GM18519 (cell line): ENCODE measurements around the gene CDH4.
A peak's percentile ranks its signal among the peaks of the same experiment; 100 is the strongest.

ENCODE experiments used
- ATAC-seq: cut with Tn5 transposase; IDR thresholded peaks from one replicate; pipeline ENCODE4 v1.9.1; 2021; ENCODE audit warnings: mild to moderate bottlenecking, moderate library complexity; ENCODE audit not compliant: unreplicated experiment, low FRiP score

The CDH4 gene

DNA sequence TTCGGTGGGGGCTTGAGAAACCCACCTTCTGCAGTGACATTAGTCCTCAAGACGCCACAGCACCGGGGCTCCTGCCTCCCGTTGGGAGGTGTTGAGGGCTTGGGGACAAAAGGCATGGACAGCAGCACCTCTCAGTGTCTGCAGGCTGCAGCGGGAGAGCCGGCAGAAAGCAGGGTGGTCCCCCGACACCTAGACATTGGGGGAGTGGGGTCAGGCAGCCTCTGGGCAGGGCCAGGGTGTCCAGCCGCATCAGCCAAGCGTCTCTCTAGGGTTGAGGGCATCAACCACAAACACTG lies 549.0 kb downstream of the CDH4 start:
- no peak for ATAC-seq

DNA sequence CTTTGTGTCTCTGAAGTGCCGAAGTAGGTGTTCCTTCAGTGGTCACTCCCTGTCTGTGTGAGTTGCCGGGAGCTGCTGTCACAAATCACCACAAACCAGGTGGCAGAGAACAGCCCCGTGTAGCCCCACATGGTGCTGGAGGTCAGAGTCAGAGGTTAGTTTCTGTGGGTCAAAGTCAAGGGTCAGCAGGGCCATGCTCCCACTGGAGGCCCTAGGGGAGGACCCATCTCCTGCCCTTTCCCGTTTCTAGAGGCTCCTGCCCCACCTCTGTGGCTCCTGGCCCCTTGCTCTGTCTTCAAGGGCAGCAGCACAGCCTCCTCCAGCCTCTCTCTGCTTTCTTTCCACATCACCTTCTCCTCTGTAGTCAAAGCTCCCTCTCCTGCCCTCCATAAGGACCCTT lies 549.4 kb downstream of the CDH4 start:
- ATAC-seq = no peak

DNA sequence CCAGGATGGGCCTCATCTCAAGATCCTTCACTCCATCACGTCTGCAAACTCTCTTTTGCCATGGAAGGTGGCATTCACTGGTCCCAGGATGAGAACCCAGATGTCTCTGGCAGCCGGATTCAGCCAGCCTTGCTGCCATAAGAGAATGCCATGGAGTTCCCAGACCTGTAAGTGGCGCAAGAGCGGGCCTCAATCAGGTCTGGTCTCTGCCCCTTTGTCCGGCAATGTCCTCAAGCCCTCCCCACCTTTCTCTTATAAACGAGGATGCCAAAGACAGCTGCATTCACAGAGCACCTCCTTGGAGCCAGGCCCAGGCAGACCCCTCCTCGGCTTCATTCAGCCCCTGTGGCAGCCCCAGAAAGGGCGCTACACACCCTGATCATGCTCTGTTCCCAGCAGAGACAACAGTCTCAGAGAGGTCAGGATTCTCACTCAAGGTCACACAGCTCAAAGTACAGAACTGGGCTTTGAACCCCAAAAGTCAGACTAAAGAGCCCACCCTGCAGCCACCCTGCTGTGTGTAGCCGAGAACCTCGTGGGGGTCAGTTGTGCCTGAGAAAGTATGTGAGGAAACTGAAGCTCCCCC lies 549.9 kb downstream of the CDH4 start:
- no peak for ATAC-seq

DNA sequence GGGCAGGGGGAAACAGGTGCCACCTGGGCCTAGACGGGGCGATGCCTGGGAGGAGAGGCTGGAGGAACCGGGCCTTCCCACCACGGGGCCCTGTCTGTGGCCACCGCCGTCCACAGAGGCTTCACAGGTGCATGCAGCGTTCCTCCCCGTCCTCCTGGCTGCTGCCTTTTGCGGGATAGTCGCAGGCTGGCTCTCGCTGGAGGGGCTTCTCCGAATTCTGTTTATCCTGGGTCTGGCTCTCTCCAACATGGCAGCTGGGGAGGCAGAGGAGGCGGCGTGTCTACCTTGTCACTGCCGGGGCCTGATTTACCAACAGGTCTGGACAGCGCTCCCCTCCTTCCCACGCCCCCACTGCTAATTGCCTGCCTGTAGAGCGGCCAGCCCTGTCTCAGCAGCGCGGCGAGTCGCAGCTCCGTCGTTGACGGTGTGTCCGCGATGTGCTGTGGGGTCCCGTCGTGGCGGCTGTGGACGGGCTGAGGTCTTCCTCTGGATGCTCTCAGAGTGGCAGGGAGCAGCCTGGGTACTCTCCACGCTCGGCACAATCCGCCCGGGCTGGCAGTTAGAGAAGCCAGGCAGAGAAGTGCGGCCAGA lies 550.8 kb downstream of the CDH4 start:
- no peak for ATAC-seq

DNA sequence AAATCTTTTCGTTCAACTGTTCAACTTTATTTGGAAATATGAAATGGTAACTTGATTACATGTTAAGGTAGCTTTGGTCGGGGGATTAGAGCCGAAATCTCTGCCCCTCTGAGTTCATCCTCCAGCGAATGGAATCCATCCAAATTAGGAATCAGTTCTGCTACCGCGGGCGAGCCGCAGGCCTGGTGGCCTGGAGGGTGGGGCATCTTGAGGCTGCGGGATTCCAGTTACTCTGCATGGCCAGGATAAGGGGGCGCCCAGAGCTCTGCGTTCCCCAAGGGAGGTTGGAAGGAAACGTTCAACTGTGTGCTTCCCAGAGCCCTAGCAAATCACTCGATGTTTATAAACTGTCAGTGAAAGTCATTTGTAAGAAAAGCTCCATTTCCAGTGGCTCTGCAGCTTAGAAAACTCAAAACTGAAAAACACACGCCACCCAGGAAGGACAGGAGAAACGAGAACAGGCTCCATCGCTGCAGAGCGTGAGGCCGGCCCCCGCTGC lies 551.4 kb downstream of the CDH4 start:
- no peak for ATAC-seq

DNA sequence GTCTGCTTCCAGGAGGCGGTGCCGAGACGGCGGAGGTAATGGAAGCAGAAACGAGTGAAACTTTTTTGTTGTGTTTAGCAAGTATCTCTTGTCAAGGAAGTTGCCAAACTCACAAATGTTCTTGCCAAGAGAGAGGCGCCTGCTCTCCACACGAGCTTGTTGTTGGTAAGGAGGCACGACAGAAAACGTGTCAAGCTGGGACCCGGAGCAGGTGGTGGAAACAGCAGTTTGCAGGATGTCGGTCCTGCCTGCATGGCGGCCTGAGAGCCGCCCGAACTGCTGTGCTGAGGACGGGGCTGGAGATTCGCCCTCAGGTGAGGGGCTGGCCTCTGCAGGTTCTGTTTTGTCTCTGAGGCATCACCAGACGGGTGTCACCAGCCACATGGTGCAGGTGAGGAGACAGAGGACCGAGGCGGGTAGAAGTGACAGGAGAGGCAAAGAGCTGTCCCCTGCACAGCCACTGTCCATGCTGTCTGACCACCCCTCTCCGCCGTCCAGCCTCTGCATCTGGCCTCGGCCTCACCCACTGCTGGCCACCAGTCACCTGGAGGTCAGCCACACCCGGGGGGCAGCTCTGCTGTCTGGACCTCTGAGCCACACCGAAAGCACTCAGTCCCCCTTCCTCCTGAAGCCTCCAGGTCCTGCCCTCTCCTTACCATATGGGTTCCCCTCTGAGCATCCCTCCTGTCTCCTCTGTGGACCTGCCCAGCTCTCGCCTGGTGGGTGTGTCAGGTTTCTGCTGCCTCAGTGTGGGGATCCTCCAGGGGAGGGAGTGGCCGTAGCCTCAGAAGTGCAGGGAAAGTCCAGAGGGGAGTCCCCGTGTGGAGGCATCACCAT lies 552.1 kb downstream of the CDH4 start:
- ATAC-seq = no peak

DNA sequence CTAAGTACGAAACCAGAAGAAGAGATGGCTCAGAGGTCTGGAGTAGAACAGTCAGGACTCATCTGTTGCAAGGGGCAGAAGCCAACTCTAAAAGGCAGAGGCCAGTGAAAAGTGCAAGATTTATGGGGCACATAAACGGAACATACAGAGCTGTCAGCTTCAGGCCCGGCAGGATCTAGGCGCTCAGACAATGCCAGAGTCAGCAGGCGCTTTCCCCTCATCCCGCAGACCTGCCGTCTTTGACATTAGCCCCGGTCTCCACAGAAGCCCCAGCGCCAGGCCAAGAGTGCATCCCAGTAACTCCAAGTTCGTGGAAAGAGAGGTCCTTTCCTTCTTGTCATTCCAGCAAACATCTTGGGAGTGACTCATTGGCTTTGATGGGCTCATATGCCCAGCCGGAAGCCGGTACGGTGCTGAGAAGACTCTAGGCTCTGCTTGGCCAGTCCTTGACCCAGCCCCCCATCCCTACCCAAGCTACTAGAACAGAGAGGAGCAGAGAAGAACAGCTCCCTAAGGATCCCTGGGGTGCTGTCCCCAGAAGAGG lies 552.8 kb downstream of the CDH4 start:
- peak; percentile 53 for ATAC-seq

DNA sequence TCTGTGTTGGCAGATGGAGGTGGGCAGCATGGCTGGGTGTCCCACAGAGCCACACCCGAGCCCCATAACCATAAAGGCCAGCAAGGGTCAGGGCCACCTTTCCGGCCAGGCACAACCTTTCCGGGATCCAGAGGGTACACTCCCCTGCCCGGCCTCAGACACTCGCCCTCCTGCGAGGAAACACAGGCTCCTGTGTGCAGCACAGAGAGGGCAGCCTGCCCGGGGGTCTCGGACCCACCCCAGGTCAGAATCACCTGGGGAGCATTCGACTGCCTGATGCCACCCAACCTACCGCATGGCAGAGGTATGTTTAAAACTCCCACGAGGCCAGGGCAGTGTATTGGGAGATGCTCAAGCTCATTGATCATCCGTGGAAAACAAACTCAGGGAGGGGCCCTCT lies 553.3 kb downstream of the CDH4 start:
- ATAC-seq = no peak

DNA sequence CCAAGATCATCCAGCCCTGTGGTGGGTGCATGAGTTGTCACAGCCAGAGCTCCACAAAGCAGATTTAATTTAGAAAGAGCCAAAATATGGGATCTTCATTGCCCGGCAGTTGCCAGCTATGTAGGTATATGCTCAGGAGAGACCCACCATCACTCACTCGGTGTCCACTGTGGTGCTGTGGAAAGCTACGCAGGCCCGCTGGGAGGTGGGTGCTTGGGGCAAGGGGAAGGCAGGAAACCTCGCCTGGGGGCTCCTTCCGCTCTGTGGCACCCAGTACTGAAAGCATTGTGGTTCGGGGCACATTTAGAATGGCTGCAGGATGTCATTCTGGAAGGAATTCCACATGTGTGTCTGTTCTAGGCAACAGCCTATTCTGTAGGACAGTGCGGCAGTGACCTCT lies 553.7 kb downstream of the CDH4 start:
- no peak for ATAC-seq

DNA sequence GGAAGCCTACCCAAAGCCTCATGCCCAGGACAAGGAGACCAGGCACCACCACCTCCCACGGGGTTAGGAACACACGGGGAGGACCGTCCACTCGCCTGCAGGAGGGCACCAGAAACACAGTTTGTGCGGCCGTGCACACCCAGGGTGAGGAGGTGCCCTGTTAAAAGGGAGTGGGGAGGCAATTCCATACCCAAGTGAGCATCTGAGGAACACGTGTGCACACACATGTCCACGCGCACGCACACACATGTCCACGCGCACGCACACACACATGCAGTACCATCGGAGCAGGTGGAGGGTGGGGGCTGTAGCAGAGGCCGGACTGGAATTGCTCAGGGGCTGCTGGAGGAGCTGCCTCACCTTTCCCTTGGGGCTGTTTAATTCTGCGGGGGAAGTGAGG lies 554.3 kb downstream of the CDH4 start:
- no peak for ATAC-seq

DNA sequence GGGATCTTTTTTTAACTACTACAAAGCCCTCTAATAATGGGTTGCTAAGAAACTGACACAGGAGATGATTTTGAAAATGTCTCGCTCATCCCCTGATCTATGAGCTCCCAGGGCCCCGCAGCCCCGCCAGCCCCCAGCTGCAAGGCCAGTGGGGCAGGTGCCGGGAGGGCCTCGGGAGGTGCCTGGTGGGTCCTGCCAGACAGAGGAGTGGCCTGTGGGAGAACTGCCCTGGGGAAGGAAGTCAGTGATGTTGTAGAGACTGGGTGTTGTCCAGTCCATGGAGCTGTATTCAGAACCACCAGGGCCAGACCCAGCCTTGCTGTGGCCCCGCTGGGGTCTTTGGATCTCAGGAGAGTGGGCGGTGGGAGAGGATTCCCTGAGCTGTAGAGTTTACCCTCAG lies 554.9 kb downstream of the CDH4 start:
- ATAC-seq = no peak

DNA sequence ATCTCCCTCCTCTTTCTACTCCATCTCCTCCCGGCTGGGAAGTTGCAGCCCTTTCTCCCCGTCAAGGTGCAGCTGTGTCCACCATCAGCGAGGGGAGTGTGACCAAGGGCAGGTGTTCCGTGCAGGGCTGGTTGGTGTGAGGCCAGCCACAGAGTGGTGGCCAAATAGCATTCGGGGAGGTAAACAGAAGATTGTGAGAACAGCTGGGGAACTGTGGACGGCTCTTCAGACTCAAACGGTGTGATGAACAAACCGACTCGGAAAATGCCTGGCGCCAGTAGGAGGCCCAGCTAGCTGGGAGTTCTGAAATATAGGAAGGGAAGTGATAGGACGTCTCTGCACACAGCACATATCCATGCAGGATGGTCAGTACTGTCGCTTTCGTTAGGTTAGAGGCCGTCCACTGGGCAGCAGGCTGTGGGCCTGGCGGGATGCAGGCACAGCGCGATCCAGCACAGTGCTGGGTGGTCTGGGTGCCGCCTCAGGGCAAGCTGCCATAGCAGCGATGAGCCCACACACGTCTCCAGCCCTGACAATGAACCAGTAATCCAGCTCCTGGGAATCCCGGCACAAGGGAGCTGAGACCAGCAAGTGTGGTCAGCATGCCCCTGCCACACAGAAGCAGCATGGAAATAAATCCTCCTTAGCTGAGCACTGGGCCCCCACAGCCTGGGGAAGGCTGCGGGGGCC lies 555.6 kb downstream of the CDH4 start:
- ATAC-seq = no peak

DNA sequence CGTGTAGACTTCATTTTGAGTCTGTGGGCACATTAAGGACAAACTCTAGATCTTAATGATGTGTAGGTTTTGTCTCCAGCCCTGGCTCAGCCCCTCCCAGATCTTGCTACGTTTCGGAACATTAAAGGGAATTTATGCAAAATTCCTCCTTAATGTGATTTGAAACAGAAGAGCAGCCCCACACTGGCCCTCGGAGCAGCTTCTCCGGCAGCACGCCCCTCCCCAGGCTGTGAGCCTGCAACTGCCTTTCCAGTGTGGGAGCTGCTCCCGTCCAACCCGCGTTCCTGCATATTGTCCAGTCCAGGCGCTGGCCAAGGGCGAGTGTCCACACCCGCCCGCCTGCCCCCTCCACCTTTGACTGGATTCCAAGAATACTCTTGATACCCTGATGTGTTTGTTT lies 556.4 kb downstream of the CDH4 start:
- ATAC-seq = no peak

DNA sequence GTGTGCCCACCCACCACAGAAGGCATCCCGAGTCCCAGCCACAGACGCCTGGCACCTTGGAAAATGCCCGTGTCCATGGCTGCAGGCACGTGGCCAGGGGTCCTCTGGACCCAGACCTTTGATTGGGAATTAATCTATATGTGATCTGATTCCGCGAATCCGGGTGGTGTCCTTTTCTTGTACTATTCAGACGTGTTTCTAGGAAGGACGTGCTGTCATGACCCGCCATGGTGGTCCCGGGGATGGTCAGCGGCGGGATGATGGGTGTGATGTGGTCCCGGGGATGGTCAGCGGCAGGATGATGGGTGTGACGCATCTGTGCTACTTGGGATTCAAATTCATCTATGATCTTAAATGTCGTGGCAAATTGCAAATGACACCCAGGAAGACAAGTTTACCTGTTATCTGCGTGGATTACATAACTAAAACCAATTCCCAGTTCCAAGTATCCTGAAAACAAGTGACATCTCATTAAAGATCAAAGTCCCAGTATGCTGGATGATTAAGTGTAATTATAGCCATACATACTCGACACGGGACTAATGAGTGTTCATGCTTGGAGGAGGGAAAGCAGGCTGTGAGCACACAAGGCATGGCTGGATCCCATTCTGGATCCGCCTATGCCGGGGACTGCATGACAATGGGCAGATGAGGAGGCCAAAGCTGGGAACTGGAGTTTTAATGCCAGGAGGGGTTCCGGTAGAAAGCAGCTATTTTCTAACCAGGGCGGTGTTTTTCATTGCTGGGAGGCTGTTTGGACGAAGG lies 557.1 kb downstream of the CDH4 start:
- no peak for ATAC-seq

DNA sequence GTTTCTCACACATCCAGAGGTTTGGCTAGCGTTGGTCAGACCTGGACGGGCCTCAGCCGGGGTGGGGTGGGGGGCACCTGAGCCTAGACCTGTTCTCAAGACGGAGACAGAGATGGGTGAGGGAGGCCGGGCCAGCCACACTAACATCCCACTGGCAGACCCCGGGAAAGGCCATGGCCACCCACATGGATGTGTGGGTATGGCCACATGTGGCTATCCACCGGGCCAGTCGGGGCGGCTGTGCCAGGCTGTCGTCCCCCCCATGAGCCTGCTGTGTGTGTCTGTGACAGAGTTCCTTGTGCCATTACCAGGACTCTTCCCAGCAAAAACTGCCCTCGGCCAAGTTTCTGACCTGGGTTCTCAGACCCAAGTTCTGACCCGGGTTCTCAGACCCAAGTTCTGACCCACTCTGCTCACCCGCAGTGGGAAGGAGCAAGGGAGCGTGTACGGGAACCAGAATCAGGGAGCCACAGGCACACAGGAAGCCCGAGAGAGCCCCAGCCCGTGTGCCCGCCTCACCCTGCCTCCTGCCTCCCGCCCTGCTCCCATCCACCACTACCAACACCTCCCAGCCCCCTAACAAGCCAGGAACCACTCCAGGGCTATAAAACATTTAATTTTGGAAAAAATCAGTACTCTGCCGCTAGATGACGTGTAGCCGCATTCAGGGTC lies 558.1 kb downstream of the CDH4 start:
- no peak for ATAC-seq

DNA sequence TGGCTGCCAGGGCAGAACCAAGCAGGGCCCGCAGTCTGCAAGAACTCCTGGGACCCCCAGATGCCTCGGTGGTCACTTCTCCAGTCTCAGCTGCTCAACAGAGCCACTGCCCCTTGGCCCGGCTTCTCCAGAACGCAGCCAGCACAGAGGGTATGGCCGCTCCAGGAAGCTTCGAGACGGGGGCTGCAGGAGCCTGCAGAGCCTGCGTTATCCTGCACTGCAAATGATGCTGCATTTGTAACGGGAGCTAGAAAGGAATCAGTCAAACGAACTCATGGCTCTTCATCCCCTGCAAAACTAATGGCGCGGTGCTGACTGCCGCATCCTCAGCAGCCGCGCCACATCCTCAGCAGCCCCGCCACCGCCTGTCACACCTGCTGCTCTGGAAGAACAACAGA lies 558.7 kb downstream of the CDH4 start:
- ATAC-seq = no peak

DNA sequence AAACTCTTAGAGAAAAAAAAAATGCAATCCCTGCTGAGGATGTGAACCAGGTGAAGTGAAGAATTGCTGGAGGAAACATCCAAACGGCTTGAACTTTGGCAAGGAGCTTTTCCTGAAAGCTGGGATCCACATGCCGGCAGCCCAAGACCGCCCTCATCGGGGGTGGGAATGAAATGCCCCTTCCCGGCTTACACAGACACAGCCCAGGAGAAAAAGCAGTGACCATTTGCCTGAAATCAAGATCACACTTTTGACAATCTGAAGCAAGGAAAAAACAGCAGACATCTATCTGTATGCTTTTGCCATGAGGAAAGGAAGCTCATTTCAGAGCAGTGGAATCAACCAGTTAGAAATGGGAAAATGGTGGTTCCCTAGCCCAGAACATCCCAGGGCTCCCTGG lies 559.1 kb downstream of the CDH4 start:
- no peak for ATAC-seq

DNA sequence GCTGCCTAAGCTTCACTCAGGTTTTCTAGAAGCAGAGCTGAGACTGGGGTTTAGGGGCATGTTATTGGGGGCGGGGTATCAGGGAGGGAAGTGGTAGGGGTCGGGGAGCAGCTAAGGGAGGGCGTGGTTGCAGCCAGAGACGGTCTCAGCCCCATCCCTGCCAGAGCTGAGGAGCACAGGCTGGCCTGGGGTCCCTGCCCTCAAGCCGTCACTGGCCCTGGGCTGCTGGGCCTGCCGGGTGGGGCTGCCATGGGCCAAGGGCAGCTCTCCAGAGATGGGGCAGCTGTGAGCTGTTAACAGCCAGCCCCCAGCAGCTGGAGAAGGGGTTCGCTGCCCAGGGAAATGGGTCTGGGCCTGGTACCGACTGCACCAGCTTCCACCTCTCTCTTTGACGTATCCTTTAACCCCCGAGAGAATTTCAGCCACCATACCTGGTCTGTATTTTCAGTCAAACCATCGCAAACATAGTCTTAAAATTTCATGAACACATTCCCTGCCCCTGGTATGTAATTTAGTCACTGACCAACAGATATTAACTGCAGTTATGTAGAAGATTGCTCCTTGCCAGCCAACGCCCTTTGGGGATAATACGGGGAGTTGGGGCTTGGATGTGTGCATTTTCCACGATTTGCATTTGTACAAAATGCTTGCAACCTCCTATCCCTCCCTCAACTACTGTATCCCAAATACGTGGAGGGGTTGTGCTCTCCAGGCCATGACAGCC lies 560.2 kb downstream of the CDH4 start:
- ATAC-seq = no peak

DNA sequence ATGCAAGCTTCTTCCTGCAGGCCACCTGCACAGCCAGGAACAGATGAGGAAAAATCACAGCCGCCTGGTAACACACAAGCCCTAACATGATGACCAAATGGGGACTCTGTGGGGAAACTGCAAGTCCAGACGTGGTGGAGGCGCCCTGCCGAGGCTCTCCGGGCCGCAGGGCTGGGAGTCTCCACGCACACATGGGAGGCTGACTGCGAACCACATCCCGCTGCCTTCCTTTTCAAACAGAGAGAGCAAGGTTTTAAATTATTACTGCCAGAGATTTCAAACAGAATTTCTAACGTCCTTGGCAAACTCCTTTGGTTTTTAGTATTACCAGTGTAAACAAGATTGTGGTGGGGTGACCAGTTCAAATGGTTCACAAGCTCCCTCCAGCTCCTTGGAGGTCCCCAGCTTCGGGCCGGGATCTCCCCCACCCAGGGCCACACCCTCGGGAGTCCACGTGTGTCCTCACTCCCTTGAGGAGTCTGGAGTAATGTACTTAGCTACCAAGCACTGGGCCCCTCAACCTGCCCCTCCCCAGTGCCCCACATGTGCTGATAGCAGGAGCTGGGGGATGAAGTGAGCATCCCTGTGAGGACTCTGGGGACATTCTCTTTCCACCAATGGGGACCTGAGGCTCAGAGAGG lies 560.9 kb downstream of the CDH4 start:
- ATAC-seq = no peak
